Measurements from ENCODE around the gene SFTPD. TPM values are rescaled to one million over a fixed set of nuclear protein-coding genes. Genes with fewer than 3 reads are reported as not detected.
"Not testable (repeated sequence)": the region's sequence is repeated elsewhere in the genome, so short reads cannot be mapped to it uniquely, and the experiment has no call there.

Gene SFTPD
- total RNA-seq, 1 experiment from 2014 or later = 0.24 TPM

DNA sequence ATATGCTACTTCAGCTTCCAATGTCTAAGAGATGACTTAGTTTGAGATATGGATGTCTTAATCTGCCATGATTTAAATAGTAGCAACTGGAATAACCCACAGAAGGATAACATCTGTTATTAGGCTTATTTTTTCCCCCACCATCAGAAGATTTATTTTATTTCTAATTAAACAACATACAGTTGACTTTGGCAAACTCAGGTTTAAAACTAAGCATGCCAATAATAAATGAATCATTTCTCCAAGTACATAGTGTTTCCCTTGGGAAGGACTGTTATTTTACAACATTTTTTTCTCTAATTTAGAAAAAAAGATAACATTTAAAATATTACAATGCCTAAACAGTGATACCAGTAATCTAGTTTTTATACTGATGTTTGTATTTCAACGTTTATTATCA lies 58.4 kb downstream of the SFTPD start:
- Histone ChIP-seq H2BK5ac (ENCODE audit: insufficient read length, low read length) (no peak overlapping the region), H2BK12ac (ENCODE audit: insufficient read length, low read depth, low read length) (no peak overlapping the region), H3K56ac (ENCODE audit: insufficient read length, low read depth, low read length) (no peak overlapping the region), H3K23ac (ENCODE audit: insufficient read length, low read depth, low read length) (no peak overlapping the region), H2BK20ac (ENCODE audit: low read depth, low read length, poor library complexity, severe bottlenecking) (no peak overlapping the region), H2BK120ac (ENCODE audit: low read depth, low read length, poor library complexity, severe bottlenecking) (no peak overlapping the region), H3K18ac (ENCODE audit: insufficient read length, low read depth, low read length) (no peak overlapping the region), H4K5ac (ENCODE audit: insufficient read length, low read depth, low read length) (no peak overlapping the region), H4K20me1 (ENCODE audit: control insufficient read depth, insufficient read depth, insufficient read length) (no peaks in the 10 kb centered on the region), H3K79me2 (ENCODE audit: insufficient read depth, low read length) (no peaks in the 10 kb centered on the region), H3T11ph (ENCODE audit: low read length) (no peak overlapping the region), H3K27me3 (ENCODE audit: insufficient read depth, low read length) (no peaks in the 10 kb centered on the region), H2BK15ac (ENCODE audit: low read depth, low read length) (no peak overlapping the region), H3K4me2 (ENCODE audit: insufficient read depth, insufficient read length, low read length) (no peak overlapping the region), H3K4me1 (ENCODE audit: insufficient read depth, low read length) (no peaks in the 10 kb centered on the region), H2AFZ (ENCODE audit: low read length) (no peak overlapping the region), H3K27ac (ENCODE audit: insufficient read length, low read depth, low read length) (no peak overlapping the region), H3K79me1 (ENCODE audit: insufficient read depth, low read depth, low read length, poor library complexity, severe bottlenecking) (no peaks in the 10 kb centered on the region), H4K8ac (replicated peaks; ENCODE audit: insufficient read length, low read depth, low read length) (no peak overlapping the region), H3K14ac (ENCODE audit: insufficient read depth, low read length) (no peak overlapping the region), H3K4ac (ENCODE audit: low read depth, low read length) (no peak overlapping the region), H3K9me3 (ENCODE audit: control insufficient read depth, low read depth, low read length) (no peaks in the 10 kb centered on the region), H4K91ac (ENCODE audit: insufficient read length, low read depth, low read length) (no peak overlapping the region), H3K9ac (ENCODE audit: extremely low read depth, insufficient read length, low read length) (no peak overlapping the region), H3K23me2 (ENCODE audit: insufficient read length, low read depth, low read length, poor library complexity, severe bottlenecking) (no peaks in the 10 kb centered on the region), H2AK5ac (ENCODE audit: insufficient read length, low read length) (no peak overlapping the region)
- DNase-seq = no peak
- peaks cover 0 to 2% of the 10 kb centered on the region in 2 experiments; a peak in 1 of 4 replicates for H3K4me1 Mint-ChIP-seq
- no peak overlapping the region for H3K27ac Mint-ChIP-seq
- TF ChIP-seq, protein P1, sequence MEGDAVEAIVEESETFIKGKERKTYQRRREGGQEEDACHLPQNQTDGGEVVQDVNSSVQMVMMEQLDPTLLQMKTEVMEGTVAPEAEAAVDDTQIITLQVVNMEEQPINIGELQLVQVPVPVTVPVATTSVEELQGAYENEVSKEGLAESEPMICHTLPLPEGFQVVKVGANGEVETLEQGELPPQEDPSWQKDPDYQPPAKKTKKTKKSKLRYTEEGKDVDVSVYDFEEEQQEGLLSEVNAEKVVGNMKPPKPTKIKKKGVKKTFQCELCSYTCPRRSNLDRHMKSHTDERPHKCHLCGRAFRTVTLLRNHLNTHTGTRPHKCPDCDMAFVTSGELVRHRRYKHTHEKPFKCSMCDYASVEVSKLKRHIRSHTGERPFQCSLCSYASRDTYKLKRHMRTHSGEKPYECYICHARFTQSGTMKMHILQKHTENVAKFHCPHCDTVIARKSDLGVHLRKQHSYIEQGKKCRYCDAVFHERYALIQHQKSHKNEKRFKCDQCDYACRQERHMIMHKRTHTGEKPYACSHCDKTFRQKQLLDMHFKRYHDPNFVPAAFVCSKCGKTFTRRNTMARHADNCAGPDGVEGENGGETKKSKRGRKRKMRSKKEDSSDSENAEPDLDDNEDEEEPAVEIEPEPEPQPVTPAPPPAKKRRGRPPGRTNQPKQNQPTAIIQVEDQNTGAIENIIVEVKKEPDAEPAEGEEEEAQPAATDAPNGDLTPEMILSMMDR (conservative IDR thresholded peaks at IDR 0.05) = no peak
- H3K36me3 Mint-ChIP-seq (ENCODE audit: insufficient read depth in 1 of 3, low read depth in 3 of 3) = no peaks in the 10 kb centered on the region
- H3K9me3 Mint-ChIP-seq = no peaks in the 10 kb centered on the region
- H3K4me3 Mint-ChIP-seq = no peak overlapping the region
- WGBS (ENCODE audit: extremely low coverage, insufficient read length, low lambda C conversion rate) = no CpG with 5 or more reads among the region's 1 CpG
- peaks cover 15% of the 10 kb centered on the region for H3K27me3 Mint-ChIP-seq (ENCODE audit: low read depth)

DNA sequence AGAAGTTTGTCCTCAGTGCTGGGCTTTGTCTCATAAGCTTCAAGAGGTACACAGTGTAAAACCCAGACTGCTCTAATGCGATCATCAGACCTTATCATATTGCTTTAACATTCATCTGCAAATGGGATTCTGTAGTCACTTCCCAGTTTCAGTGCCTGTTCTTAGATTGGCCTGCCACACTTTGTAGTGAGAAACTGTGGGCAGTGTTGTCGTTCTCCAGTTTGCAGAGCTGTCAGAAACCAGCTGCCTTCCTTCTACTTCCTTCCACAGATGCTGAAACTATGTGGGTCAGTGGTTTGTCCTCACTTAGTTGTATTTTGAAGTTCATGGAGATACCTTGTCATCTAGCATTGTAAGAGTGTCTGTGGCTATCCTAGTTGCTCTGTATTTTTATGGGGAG lies 59.9 kb downstream of the SFTPD start:
- not testable (repeated sequence) for H4K5ac ChIP-seq (ENCODE audit: insufficient read length, low read depth, low read length); H2BK5ac ChIP-seq (ENCODE audit: insufficient read length, low read length); H3K14ac ChIP-seq (ENCODE audit: insufficient read depth, low read length); H2BK20ac ChIP-seq (ENCODE audit: low read depth, low read length, poor library complexity, severe bottlenecking); H4K8ac ChIP-seq (replicated peaks; ENCODE audit: insufficient read length, low read depth, low read length); H3K79me1 ChIP-seq (ENCODE audit: insufficient read depth, low read depth, low read length, poor library complexity, severe bottlenecking); H3K4me1 ChIP-seq (ENCODE audit: insufficient read depth, low read length); H3T11ph ChIP-seq (ENCODE audit: low read length); H3K9ac ChIP-seq (ENCODE audit: extremely low read depth, insufficient read length, low read length); H3K23ac ChIP-seq (ENCODE audit: insufficient read length, low read depth, low read length); H2BK120ac ChIP-seq (ENCODE audit: low read depth, low read length, poor library complexity, severe bottlenecking); H2AK5ac ChIP-seq (ENCODE audit: insufficient read length, low read length); H3K4me2 ChIP-seq (ENCODE audit: insufficient read depth, insufficient read length, low read length); H3K36me3 Mint-ChIP-seq (ENCODE audit: insufficient read depth in 1 of 3, low read depth in 3 of 3); H4K20me1 ChIP-seq (ENCODE audit: control insufficient read depth, insufficient read depth, insufficient read length); H3K23me2 ChIP-seq (ENCODE audit: insufficient read length, low read depth, low read length, poor library complexity, severe bottlenecking); DNase-seq; H3K4ac ChIP-seq (ENCODE audit: low read depth, low read length); H3K56ac ChIP-seq (ENCODE audit: insufficient read length, low read depth, low read length); H2BK15ac ChIP-seq (ENCODE audit: low read depth, low read length); H4K91ac ChIP-seq (ENCODE audit: insufficient read length, low read depth, low read length); H3K27ac ChIP-seq (ENCODE audit: insufficient read length, low read depth, low read length); H2AFZ ChIP-seq (ENCODE audit: low read length); H2BK12ac ChIP-seq (ENCODE audit: insufficient read length, low read depth, low read length); H3K4me3 Mint-ChIP-seq; H3K18ac ChIP-seq (ENCODE audit: insufficient read length, low read depth, low read length); H3K27me3 ChIP-seq (ENCODE audit: insufficient read depth, low read length); H3K9me3 Mint-ChIP-seq; H3K79me2 ChIP-seq (ENCODE audit: insufficient read depth, low read length); H3K27ac Mint-ChIP-seq; H3K9me3 ChIP-seq (ENCODE audit: control insufficient read depth, low read depth, low read length); H3K4me1 Mint-ChIP-seq
- peaks cover 12% of the 10 kb centered on the region for H3K27me3 Mint-ChIP-seq (ENCODE audit: low read depth)
- WGBS (ENCODE audit: extremely low coverage, insufficient read length, low lambda C conversion rate) = no CpG with 5 or more reads among the region's 2 CpGs
